Measurements from ENCODE around the gene LYRM9.

LYRM9 gene

GRCh38 chr17:27921599-27921998, 28.4 kb upstream of the LYRM9 start:
- Histone ChIP-seq H3K4me3 (ENCODE audit: severe bottlenecking) (no peak overlapping the region), H3K27me3 (ENCODE audit: insufficient read depth, poor library complexity, severe bottlenecking) (no peaks in the 10 kb centered on the region), H3K27ac (ENCODE audit: poor library complexity, severe bottlenecking) (no peak overlapping the region), H3K36me3 (ENCODE audit: low read depth) (no peaks in the 10 kb centered on the region), H3K9me3 (ENCODE audit: severe bottlenecking) (no peaks in the 10 kb centered on the region), H3K4me1 (ENCODE audit: insufficient read depth, poor library complexity, severe bottlenecking) (no peaks in the 10 kb centered on the region)
- no peak for DNase-seq (ENCODE audit: low spot score)
- TF ChIP-seq, protein P1, sequence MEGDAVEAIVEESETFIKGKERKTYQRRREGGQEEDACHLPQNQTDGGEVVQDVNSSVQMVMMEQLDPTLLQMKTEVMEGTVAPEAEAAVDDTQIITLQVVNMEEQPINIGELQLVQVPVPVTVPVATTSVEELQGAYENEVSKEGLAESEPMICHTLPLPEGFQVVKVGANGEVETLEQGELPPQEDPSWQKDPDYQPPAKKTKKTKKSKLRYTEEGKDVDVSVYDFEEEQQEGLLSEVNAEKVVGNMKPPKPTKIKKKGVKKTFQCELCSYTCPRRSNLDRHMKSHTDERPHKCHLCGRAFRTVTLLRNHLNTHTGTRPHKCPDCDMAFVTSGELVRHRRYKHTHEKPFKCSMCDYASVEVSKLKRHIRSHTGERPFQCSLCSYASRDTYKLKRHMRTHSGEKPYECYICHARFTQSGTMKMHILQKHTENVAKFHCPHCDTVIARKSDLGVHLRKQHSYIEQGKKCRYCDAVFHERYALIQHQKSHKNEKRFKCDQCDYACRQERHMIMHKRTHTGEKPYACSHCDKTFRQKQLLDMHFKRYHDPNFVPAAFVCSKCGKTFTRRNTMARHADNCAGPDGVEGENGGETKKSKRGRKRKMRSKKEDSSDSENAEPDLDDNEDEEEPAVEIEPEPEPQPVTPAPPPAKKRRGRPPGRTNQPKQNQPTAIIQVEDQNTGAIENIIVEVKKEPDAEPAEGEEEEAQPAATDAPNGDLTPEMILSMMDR (IDR thresholded peaks at IDR 0.05; ENCODE audit: poor library complexity, severe bottlenecking), result no peak
- no peak for ATAC-seq (ENCODE audit: low read depth)

DNA sequence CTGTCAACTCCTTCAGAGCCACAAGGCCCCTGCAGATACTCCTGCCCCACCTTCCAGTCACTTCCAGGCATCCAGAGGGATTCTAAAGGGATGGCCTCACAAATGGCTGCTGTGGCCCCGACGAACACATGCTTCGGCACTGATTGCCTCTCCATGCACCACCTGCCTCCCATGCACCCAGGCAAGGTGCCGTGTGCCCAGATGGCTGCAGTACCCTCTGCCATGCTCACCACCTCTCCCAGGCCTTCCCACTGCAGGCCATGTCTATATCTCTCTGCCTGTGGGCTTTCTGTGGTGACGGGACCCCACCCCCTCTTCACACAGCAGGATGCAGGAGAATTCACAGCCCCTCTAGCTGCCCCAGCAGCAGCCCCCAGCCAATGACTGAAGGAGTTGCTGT, 27.9 kb upstream of the LYRM9 start:
- H3K27ac ChIP-seq (ENCODE audit: poor library complexity, severe bottlenecking), result no peak overlapping the region
- no peak overlapping the region for H3K4me3 ChIP-seq (ENCODE audit: severe bottlenecking)
- H3K9me3 ChIP-seq (ENCODE audit: severe bottlenecking), result no peaks in the 10 kb centered on the region
- TF ChIP-seq, protein P1 (IDR thresholded peaks at IDR 0.05; ENCODE audit: poor library complexity, severe bottlenecking), result no peak
- DNase-seq (ENCODE audit: low spot score), result no peak
- no peaks in the 10 kb centered on the region for H3K36me3 ChIP-seq (ENCODE audit: low read depth)
- no peak for ATAC-seq (ENCODE audit: low read depth)
- no peaks in the 10 kb centered on the region for H3K27me3 ChIP-seq (ENCODE audit: insufficient read depth, poor library complexity, severe bottlenecking)
- H3K4me1 ChIP-seq (ENCODE audit: insufficient read depth, poor library complexity, severe bottlenecking), result no peaks in the 10 kb centered on the region

DNA sequence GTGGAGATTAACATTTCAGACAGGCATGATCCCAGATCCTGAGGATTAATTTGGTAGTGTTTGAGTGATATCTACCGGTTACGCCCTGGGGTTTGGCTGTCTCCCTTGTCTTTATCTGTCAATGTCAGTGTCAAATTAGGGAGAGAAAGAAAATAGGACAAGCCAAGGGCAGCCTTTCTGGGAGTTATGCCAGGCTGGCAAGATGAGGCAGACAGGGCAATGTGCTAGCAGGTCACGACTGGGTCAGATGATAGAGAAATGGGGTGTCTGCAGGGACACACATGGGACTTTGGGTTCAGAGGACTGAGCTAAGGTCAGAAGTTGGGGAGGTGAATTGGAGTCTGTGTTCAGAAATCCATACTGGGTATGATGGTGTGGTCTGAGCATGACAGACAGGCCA, 27.4 kb upstream of the LYRM9 start:
- ATAC-seq (ENCODE audit: low read depth) (no peak), DNase-seq (ENCODE audit: low spot score) (no peak)
- no peaks in the 10 kb centered on the region for H3K36me3 ChIP-seq (ENCODE audit: low read depth)
- H3K9me3 ChIP-seq (ENCODE audit: severe bottlenecking), result no peaks in the 10 kb centered on the region
- H3K27ac ChIP-seq (ENCODE audit: poor library complexity, severe bottlenecking), result no peak overlapping the region
- no peak overlapping the region for H3K4me3 ChIP-seq (ENCODE audit: severe bottlenecking)
- no peaks in the 10 kb centered on the region for H3K27me3 ChIP-seq (ENCODE audit: insufficient read depth, poor library complexity, severe bottlenecking)
- H3K4me1 ChIP-seq (ENCODE audit: insufficient read depth, poor library complexity, severe bottlenecking), result no peaks in the 10 kb centered on the region
- TF ChIP-seq, protein P1 (IDR thresholded peaks at IDR 0.05; ENCODE audit: poor library complexity, severe bottlenecking), result no peak

GRCh38 chr17:27919079-27919478, 25.9 kb upstream of the LYRM9 start:
- no peaks in the 10 kb centered on the region for H3K4me1 ChIP-seq (ENCODE audit: insufficient read depth, poor library complexity, severe bottlenecking)
- H3K27me3 ChIP-seq (ENCODE audit: insufficient read depth, poor library complexity, severe bottlenecking), result no peaks in the 10 kb centered on the region
- no peak for DNase-seq (ENCODE audit: low spot score)
- H3K9me3 ChIP-seq (ENCODE audit: severe bottlenecking), result no peaks in the 10 kb centered on the region
- TF ChIP-seq, protein P1 (IDR thresholded peaks at IDR 0.05; ENCODE audit: poor library complexity, severe bottlenecking), result no peak
- ATAC-seq (ENCODE audit: low read depth), result no peak
- H3K36me3 ChIP-seq (ENCODE audit: low read depth), result no peaks in the 10 kb centered on the region
- H3K27ac ChIP-seq (ENCODE audit: poor library complexity, severe bottlenecking), result no peak overlapping the region
- H3K4me3 ChIP-seq (ENCODE audit: severe bottlenecking), result no peak overlapping the region

GRCh38 chr17:27918498-27918897, 25.3 kb upstream of the LYRM9 start:
- no peak for DNase-seq (ENCODE audit: low spot score)
- Histone ChIP-seq H3K36me3 (ENCODE audit: low read depth) (no peaks in the 10 kb centered on the region), H3K27me3 (ENCODE audit: insufficient read depth, poor library complexity, severe bottlenecking) (no peaks in the 10 kb centered on the region)

More at GRCh38 chr17:27918498-27918897, 25.3 kb upstream of the LYRM9 start:
- TF ChIP-seq, protein P1 (IDR thresholded peaks at IDR 0.05; ENCODE audit: poor library complexity, severe bottlenecking), result no peak
- H3K4me1 ChIP-seq (ENCODE audit: insufficient read depth, poor library complexity, severe bottlenecking), result no peaks in the 10 kb centered on the region
- no peak overlapping the region for H3K4me3 ChIP-seq (ENCODE audit: severe bottlenecking)
- ATAC-seq (ENCODE audit: low read depth), result no peak
- no peak overlapping the region for H3K27ac ChIP-seq (ENCODE audit: poor library complexity, severe bottlenecking)
- H3K9me3 ChIP-seq (ENCODE audit: severe bottlenecking), result no peaks in the 10 kb centered on the region

All from RWPE2 (cell line).